Endothelial cell of umbilical vein (primary cell): ENCODE data around the gene YIPF1.

ENCODE experiments used
- CTCF ChIP-seq, 2 donors: IDR thresholded peaks; 1 replicate in 1 of 2; 2 replicates in 1 of 2; pipeline ENCODE4 v1.5.1; 2011; ENCODE audit warnings: low read length in 2 of 2, mild to moderate bottlenecking in 2 of 2, moderate library complexity in 2 of 2, control low read depth in 1 of 2, inconsistent platforms in 1 of 2, low read depth in 1 of 2; ENCODE audit not compliant: insufficient read depth in 1 of 2; ENCODE audit errors: extremely low read depth in 1 of 2
- EZH2 ChIP-seq: IDR thresholded peaks from 2 replicates; pipeline ENCODE4 v1.6.1; 2012; ENCODE audit warnings: borderline replicate concordance, low read depth, mild to moderate bottlenecking, moderate library complexity, low read length, inconsistent platforms; ENCODE audit not compliant: severe bottlenecking
- POLR2A ChIP-seq: IDR thresholded peaks from 2 replicates; pipeline ENCODE4 v1.6.1; 2012; ENCODE audit warnings: low read depth, mild to moderate bottlenecking, control low read depth, low read length
- POLR2AphosphoS5 ChIP-seq: IDR thresholded peaks from 2 replicates; pipeline ENCODE4 v1.6.1; 2012; ENCODE audit warnings: low read depth, mild to moderate bottlenecking, control low read depth, low read length, moderate library complexity; ENCODE audit not compliant: insufficient read depth

- TF ChIP-seq POLR2A (no peak), EZH2 (no peak), POLR2AphosphoS5 (no peak), CTCF (IDR thresholded peaks at IDR 0.05; ENCODE audit: extremely low read depth in 1 of 2, insufficient read depth in 1 of 2, low read depth in 1 of 2, low read length in 2 of 2) (no peak)
Measured at GRCh38 chr1:53896635-53897229, 7.1 kb upstream of the YIPF1 start.
